Measurements from ENCODE around the gene ICA1L. TPM values are rescaled to one million over a fixed set of nuclear protein-coding genes. Genes with fewer than 3 reads are reported as not detected.

Gene ICA1L
- total and polyA plus RNA-seq, 2 experiments from 2014 or later: 5.1 to 8.2 TPM

- no peaks in the 10 kb centered on the region for H3K9me2 ChIP-seq (replicated peaks; ENCODE audit: insufficient read depth)
- no peaks in the 10 kb centered on the region for H3K36me3 ChIP-seq (replicated peaks; ENCODE audit: insufficient read depth, low read depth)
- DNase-seq (ENCODE audit: low spot score): no peak
- no peaks in the 10 kb centered on the region for H3K9me3 ChIP-seq (ENCODE audit: low read depth)
- H4K20me1 ChIP-seq (ENCODE audit: insufficient read depth, poor library complexity, severe bottlenecking): no peaks in the 10 kb centered on the region
- H3K4me3 ChIP-seq: no peak overlapping the region
- no peaks in the 10 kb centered on the region for H3K27me3 ChIP-seq
- H3K4me2 ChIP-seq: peak overlapping the region; percentile 2
- TF ChIP-seq EZH2 (IDR thresholded peaks at IDR 0.05; ENCODE audit: borderline replicate concordance) (no peak), CTCF (IDR thresholded peaks at IDR 0.05; ENCODE audit: poor library complexity) (no peak), EZH2phosphoT487 (IDR thresholded peaks at IDR 0.05; ENCODE audit: low read depth, severe bottlenecking, unreplicated experiment) (no peak)
- H3K27ac ChIP-seq: no peak overlapping the region
- H3K4me1 ChIP-seq (ENCODE audit: insufficient read depth): peaks cover 12% of the 10 kb centered on the region
- H3K79me2 ChIP-seq: no peaks in the 10 kb centered on the region
- no peak overlapping the region for H2AFZ ChIP-seq
These were observed 102.4 kb downstream of the ICA1L start for GRCh38 chr2:202769201-202769600.

GRCh38 chr2:202768273-202768672 is 103.3 kb downstream of the ICA1L start:
- Histone ChIP-seq H3K27me3 (no peaks in the 10 kb centered on the region), H3K79me2 (no peaks in the 10 kb centered on the region), H3K4me3 (no peak overlapping the region)

GRCh38 chr2:202765436-202765835 is 106.1 kb downstream of the ICA1L start:
- H3K27me3 ChIP-seq: no peaks in the 10 kb centered on the region
- no peaks in the 10 kb centered on the region for H3K9me3 ChIP-seq (ENCODE audit: low read depth)
- 68% methylated on average over 5 of the region's 5 CpGs for WGBS (ENCODE audit: low lambda C conversion rate, missing lambda C conversion rate)
- DNase-seq (ENCODE audit: low spot score): no peak
- H3K27ac ChIP-seq: no peak overlapping the region
- H3K36me3 ChIP-seq (replicated peaks; ENCODE audit: insufficient read depth, low read depth): no peaks in the 10 kb centered on the region
- H2AFZ ChIP-seq: no peak overlapping the region
- H3K4me3 ChIP-seq: no peak overlapping the region
- H3K4me2 ChIP-seq: no peak overlapping the region
- H3K9me2 ChIP-seq (replicated peaks; ENCODE audit: insufficient read depth): no peaks in the 10 kb centered on the region
- H3K4me1 ChIP-seq (ENCODE audit: insufficient read depth): peaks cover 12% of the 10 kb centered on the region
- TF ChIP-seq CTCF (IDR thresholded peaks at IDR 0.05; ENCODE audit: poor library complexity): no peak
- no peak for TF ChIP-seq EZH2phosphoT487 (IDR thresholded peaks at IDR 0.05; ENCODE audit: low read depth, severe bottlenecking, unreplicated experiment)
- TF ChIP-seq EZH2 (IDR thresholded peaks at IDR 0.05; ENCODE audit: borderline replicate concordance): no peak
- no peaks in the 10 kb centered on the region for H3K79me2 ChIP-seq
- no peaks in the 10 kb centered on the region for H4K20me1 ChIP-seq (ENCODE audit: insufficient read depth, poor library complexity, severe bottlenecking)

More at GRCh38 chr2:202768273-202768672, 103.3 kb downstream of the ICA1L start:
- H3K4me1 ChIP-seq (ENCODE audit: insufficient read depth): peaks cover 12% of the 10 kb centered on the region
- no peaks in the 10 kb centered on the region for H3K9me3 ChIP-seq (ENCODE audit: low read depth)
- no peaks in the 10 kb centered on the region for H4K20me1 ChIP-seq (ENCODE audit: insufficient read depth, poor library complexity, severe bottlenecking)
- no peaks in the 10 kb centered on the region for H3K9me2 ChIP-seq (replicated peaks; ENCODE audit: insufficient read depth)
- H3K4me2 ChIP-seq: no peak overlapping the region
- H3K36me3 ChIP-seq (replicated peaks; ENCODE audit: insufficient read depth, low read depth): no peaks in the 10 kb centered on the region
- H3K27ac ChIP-seq: no peak overlapping the region
- no peak for DNase-seq (ENCODE audit: low spot score)
- no peak overlapping the region for H2AFZ ChIP-seq
- no peak for TF ChIP-seq EZH2phosphoT487 (IDR thresholded peaks at IDR 0.05; ENCODE audit: low read depth, severe bottlenecking, unreplicated experiment)
- no peak for TF ChIP-seq CTCF (IDR thresholded peaks at IDR 0.05; ENCODE audit: poor library complexity)
- no peak for TF ChIP-seq EZH2 (IDR thresholded peaks at IDR 0.05; ENCODE audit: borderline replicate concordance)

GRCh38 chr2:202764991-202765390 is 106.6 kb downstream of the ICA1L start:
- WGBS (ENCODE audit: low lambda C conversion rate, missing lambda C conversion rate): 85% methylated on average over 3 of the region's 3 CpGs
- H3K36me3 ChIP-seq (replicated peaks; ENCODE audit: insufficient read depth, low read depth): no peaks in the 10 kb centered on the region

More at GRCh38 chr2:202764991-202765390, 106.6 kb downstream of the ICA1L start:
- Histone ChIP-seq H3K4me2 (no peak overlapping the region), H2AFZ (no peak overlapping the region), H3K27me3 (no peaks in the 10 kb centered on the region), H3K4me1 (ENCODE audit: insufficient read depth) (peaks cover 12% of the 10 kb centered on the region), H4K20me1 (ENCODE audit: insufficient read depth, poor library complexity, severe bottlenecking) (no peaks in the 10 kb centered on the region), H3K9me2 (replicated peaks; ENCODE audit: insufficient read depth) (no peaks in the 10 kb centered on the region), H3K79me2 (no peaks in the 10 kb centered on the region), H3K9me3 (ENCODE audit: low read depth) (no peaks in the 10 kb centered on the region), H3K4me3 (no peak overlapping the region), H3K27ac (no peak overlapping the region)
- TF ChIP-seq EZH2 (IDR thresholded peaks at IDR 0.05; ENCODE audit: borderline replicate concordance): no peak
- TF ChIP-seq EZH2phosphoT487 (IDR thresholded peaks at IDR 0.05; ENCODE audit: low read depth, severe bottlenecking, unreplicated experiment): no peak
- no peak for TF ChIP-seq CTCF (IDR thresholded peaks at IDR 0.05; ENCODE audit: poor library complexity)
- DNase-seq (ENCODE audit: low spot score): no peak
